ENCODE data around the gene ETF1. TPM values are rescaled to one million over a fixed set of nuclear protein-coding genes. Genes with fewer than 3 reads are reported as not detected.

Gene ETF1
- total and polyA plus RNA-seq, 9 of the 15 experiments (the other 6 are each of a cell fraction or from before 2014, with no cell fraction given) = 53.7 to 209 (median 164) TPM

DNA sequence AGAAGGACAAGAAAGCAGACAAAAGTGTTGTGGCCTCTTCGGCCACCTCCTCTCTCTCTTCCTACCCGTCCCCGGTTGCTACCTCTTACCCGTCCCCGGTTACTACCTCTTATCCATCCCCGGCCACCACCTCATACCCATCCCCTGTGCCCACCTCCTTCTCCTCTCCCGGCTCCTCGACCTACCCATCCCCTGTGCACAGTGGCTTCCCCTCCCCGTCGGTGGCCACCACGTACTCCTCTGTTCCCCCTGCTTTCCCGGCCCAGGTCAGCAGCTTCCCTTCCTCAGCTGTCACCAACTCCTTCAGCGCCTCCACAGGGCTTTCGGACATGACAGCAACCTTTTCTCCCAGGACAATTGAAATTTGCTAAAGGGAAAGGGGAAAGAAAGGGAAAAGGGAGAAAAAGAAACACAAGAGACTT lies 75.3 kb downstream of the ETF1 start (continued):
- TF ChIP-seq POLR2AphosphoS5 (IDR thresholded peaks at IDR 0.05; ENCODE audit: control insufficient read depth, insufficient read depth, low read depth, low read length) (no peak; the same call in 1 of the 2 replicates), RFX7 (CRISPR knock-in tag; IDR thresholded peaks at IDR 0.05) (no peak), GABPB2 (CRISPR knock-in tag; conservative IDR thresholded peaks at IDR 0.05) (no peak), FOXA1 (IDR thresholded peaks at IDR 0.05; ENCODE audit: borderline replicate concordance) (no peak), ZFX (CRISPR knock-in tag; IDR thresholded peaks at IDR 0.05) (no peak), FOS (IDR thresholded peaks at IDR 0.05; ENCODE audit: extremely low read depth, insufficient read length) (no peak), ARID2 (IDR thresholded peaks at IDR 0.05) (peak; percentile 71)
- TF ChIP-seq, protein P1, sequence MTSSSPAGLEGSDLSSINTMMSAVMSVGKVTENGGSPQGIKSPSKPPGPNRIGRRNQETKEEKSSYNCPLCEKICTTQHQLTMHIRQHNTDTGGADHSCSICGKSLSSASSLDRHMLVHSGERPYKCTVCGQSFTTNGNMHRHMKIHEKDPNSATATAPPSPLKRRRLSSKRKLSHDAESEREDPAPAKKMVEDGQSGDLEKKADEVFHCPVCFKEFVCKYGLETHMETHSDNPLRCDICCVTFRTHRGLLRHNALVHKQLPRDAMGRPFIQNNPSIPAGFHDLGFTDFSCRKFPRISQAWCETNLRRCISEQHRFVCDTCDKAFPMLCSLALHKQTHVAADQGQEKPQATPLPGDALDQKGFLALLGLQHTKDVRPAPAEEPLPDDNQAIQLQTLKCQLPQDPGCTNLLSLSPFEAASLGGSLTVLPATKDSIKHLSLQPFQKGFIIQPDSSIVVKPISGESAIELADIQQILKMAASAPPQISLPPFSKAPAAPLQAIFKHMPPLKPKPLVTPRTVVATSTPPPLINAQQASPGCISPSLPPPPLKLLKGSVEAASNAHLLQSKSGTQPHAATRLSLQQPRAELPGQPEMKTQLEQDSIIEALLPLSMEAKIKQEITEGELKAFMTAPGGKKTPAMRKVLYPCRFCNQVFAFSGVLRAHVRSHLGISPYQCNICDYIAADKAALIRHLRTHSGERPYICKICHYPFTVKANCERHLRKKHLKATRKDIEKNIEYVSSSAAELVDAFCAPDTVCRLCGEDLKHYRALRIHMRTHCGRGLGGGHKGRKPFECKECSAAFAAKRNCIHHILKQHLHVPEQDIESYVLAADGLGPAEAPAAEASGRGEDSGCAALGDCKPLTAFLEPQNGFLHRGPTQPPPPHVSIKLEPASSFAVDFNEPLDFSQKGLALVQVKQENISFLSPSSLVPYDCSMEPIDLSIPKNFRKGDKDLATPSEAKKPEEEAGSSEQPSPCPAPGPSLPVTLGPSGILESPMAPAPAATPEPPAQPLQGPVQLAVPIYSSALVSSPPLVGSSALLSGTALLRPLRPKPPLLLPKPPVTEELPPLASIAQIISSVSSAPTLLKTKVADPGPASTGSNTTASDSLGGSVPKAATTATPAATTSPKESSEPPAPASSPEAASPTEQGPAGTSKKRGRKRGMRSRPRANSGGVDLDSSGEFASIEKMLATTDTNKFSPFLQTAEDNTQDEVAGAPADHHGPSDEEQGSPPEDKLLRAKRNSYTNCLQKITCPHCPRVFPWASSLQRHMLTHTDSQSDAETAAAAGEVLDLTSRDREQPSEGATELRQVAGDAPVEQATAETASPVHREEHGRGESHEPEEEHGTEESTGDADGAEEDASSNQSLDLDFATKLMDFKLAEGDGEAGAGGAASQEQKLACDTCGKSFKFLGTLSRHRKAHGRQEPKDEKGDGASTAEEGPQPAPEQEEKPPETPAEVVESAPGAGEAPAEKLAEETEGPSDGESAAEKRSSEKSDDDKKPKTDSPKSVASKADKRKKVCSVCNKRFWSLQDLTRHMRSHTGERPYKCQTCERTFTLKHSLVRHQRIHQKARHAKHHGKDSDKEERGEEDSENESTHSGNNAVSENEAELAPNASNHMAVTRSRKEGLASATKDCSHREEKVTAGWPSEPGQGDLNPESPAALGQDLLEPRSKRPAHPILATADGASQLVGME (CRISPR knock-in tag; IDR thresholded peaks at IDR 0.05) = no peak
- TF ChIP-seq, protein P2, sequence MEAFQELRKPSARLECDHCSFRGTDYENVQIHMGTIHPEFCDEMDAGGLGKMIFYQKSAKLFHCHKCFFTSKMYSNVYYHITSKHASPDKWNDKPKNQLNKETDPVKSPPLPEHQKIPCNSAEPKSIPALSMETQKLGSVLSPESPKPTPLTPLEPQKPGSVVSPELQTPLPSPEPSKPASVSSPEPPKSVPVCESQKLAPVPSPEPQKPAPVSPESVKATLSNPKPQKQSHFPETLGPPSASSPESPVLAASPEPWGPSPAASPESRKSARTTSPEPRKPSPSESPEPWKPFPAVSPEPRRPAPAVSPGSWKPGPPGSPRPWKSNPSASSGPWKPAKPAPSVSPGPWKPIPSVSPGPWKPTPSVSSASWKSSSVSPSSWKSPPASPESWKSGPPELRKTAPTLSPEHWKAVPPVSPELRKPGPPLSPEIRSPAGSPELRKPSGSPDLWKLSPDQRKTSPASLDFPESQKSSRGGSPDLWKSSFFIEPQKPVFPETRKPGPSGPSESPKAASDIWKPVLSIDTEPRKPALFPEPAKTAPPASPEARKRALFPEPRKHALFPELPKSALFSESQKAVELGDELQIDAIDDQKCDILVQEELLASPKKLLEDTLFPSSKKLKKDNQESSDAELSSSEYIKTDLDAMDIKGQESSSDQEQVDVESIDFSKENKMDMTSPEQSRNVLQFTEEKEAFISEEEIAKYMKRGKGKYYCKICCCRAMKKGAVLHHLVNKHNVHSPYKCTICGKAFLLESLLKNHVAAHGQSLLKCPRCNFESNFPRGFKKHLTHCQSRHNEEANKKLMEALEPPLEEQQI (IDR thresholded peaks at IDR 0.05) = no peak
- TF ChIP-seq, protein P3, sequence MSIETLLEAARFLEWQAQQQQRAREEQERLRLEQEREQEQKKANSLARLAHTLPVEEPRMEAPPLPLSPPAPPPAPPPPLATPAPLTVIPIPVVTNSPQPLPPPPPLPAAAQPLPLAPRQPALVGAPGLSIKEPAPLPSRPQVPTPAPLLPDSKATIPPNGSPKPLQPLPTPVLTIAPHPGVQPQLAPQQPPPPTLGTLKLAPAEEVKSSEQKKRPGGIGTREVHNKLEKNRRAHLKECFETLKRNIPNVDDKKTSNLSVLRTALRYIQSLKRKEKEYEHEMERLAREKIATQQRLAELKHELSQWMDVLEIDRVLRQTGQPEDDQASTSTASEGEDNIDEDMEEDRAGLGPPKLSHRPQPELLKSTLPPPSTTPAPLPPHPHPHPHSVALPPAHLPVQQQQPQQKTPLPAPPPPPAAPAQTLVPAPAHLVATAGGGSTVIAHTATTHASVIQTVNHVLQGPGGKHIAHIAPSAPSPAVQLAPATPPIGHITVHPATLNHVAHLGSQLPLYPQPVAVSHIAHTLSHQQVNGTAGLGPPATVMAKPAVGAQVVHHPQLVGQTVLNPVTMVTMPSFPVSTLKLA (conservative IDR thresholded peaks at IDR 0.05) = no peak
- TF ChIP-seq, protein P4, sequence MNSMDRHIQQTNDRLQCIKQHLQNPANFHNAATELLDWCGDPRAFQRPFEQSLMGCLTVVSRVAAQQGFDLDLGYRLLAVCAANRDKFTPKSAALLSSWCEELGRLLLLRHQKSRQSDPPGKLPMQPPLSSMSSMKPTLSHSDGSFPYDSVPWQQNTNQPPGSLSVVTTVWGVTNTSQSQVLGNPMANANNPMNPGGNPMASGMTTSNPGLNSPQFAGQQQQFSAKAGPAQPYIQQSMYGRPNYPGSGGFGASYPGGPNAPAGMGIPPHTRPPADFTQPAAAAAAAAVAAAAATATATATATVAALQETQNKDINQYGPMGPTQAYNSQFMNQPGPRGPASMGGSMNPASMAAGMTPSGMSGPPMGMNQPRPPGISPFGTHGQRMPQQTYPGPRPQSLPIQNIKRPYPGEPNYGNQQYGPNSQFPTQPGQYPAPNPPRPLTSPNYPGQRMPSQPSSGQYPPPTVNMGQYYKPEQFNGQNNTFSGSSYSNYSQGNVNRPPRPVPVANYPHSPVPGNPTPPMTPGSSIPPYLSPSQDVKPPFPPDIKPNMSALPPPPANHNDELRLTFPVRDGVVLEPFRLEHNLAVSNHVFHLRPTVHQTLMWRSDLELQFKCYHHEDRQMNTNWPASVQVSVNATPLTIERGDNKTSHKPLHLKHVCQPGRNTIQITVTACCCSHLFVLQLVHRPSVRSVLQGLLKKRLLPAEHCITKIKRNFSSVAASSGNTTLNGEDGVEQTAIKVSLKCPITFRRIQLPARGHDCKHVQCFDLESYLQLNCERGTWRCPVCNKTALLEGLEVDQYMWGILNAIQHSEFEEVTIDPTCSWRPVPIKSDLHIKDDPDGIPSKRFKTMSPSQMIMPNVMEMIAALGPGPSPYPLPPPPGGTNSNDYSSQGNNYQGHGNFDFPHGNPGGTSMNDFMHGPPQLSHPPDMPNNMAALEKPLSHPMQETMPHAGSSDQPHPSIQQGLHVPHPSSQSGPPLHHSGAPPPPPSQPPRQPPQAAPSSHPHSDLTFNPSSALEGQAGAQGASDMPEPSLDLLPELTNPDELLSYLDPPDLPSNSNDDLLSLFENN (IDR thresholded peaks at IDR 0.05; ENCODE audit: low read depth in 2 of 2, low read length in 2 of 2) = peak in 1 of 2 experiments; percentile 46; a peak in 1 of 4 replicates
- TF ChIP-seq, protein P5, sequence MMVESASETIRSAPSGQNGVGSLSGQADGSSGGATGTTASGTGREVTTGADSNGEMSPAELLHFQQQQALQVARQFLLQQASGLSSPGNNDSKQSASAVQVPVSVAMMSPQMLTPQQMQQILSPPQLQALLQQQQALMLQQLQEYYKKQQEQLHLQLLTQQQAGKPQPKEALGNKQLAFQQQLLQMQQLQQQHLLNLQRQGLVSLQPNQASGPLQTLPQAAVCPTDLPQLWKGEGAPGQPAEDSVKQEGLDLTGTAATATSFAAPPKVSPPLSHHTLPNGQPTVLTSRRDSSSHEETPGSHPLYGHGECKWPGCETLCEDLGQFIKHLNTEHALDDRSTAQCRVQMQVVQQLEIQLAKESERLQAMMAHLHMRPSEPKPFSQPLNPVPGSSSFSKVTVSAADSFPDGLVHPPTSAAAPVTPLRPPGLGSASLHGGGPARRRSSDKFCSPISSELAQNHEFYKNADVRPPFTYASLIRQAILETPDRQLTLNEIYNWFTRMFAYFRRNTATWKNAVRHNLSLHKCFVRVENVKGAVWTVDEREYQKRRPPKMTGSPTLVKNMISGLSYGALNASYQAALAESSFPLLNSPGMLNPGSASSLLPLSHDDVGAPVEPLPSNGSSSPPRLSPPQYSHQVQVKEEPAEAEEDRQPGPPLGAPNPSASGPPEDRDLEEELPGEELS (CRISPR knock-in tag; IDR thresholded peaks at IDR 0.05; ENCODE audit: borderline replicate concordance) = no peak
